Measurements from ENCODE around the gene RACGAP1.

GRCh38 chr12:49982246-49983087, 42.8 kb downstream of the RACGAP1 start:
- TF ChIP-seq CTCF (conservative IDR thresholded peaks at IDR 0.05) (no peak), EZH2 (IDR thresholded peaks at IDR 0.05; ENCODE audit: low read depth) (no peak)

Data from PC-9 (cell line).